Left lung (tissue), 10 donors: ENCODE data around the gene TRPM2. TPM values are rescaled to one million over a fixed set of nuclear protein-coding genes. Genes with fewer than 3 reads are reported as not detected.
A peak's percentile ranks its signal among the peaks of the same experiment; 100 is the strongest.

Experiments
- ATAC-seq: fragments of 200-7000 bp; cut with Tn5 transposase; one replicate; pipeline ENCODE4 v1.9.1; 2020; ENCODE audit warnings: moderate library complexity
- DNase-seq, 4 donors: peaks; one replicate each; pipeline ENCODE4 v3.0.0-alpha.2; 2013 to 2020
- H3K27ac ChIP-seq, 2 donors: fragments of 200-600 bp; sonication (generic) in 1 of 2; one replicate each; pipeline versions ENCODE4 v1.5.0 to v1.8.0; 2020 to 2021
- H3K27me3 ChIP-seq, 2 donors: fragments of 200-600 bp; sonication (generic) in 1 of 2; one replicate each; pipeline versions ENCODE4 v1.5.0 to v1.8.0; 2020 to 2021
- H3K36me3 ChIP-seq, 2 donors: fragments of 200-600 bp; sonication (generic) in 1 of 2; one replicate each; pipeline versions ENCODE4 v1.5.0 to v1.8.0; 2020 to 2021
- H3K4me1 ChIP-seq, 2 donors: fragments of 200-600 bp; one replicate each; pipeline ENCODE4 v1.8.0; 2021
- H3K4me3 ChIP-seq, 2 donors: fragments of 200-600 bp; sonication (generic) in 1 of 2; one replicate each; pipeline versions ENCODE4 v1.5.0 to v1.8.0; 2020 to 2021; ENCODE audit warnings: mild to moderate bottlenecking in 1 of 2
- H3K9me3 ChIP-seq, 2 donors: fragments of 200-600 bp; sonication (generic) in 1 of 2; one replicate each; pipeline versions ENCODE4 v1.5.0 to v1.8.0; 2020 to 2021
- intact Hi-C, 2 donors: fragments of 100-400 bp; cut with DNase I; formaldehyde crosslinking; loops; one replicate each; pipeline versions ENCODE4 v1.11.2 to v1.14.2; 2022
- polyA plus RNA-seq, 6 donors: library from polyadenylated mRNA; unstranded; fragments of 120-200 nt; gene quantifications; one replicate each; pipeline ENCODE4 v1.2.1, GENCODE V29; 2013; ENCODE audit not compliant: insufficient read length in 6 of 6
- total RNA-seq, 2 donors: library from RNA; stranded (reverse); fragmentation: NEBNext Ultra II Directional; extraction: Animal tissue kit (Norgen Biotek cat#: 25700); gene quantifications; one replicate each; pipeline ENCODE4 v1.2.1, GENCODE V29; 2021
- TF ChIP-seq, protein P1 (sequence below), 2 donors: fragments of 200-600 bp; sonication (generic) in 1 of 2; IDR thresholded peaks; one replicate each; pipeline versions ENCODE4 v1.5.0 to v1.8.0; 2021; ENCODE audit warnings: antibody characterized with exemption in 2 of 2
- donor health status: DM: no; HTN: yes; CAD: no.
- donor health status: DM: no; HTN: no; CAD: no.

The TRPM2 gene
- total and polyA plus RNA-seq, 8 donors, result 1.2 to 25.6 (median 1.6) TPM

DNA sequence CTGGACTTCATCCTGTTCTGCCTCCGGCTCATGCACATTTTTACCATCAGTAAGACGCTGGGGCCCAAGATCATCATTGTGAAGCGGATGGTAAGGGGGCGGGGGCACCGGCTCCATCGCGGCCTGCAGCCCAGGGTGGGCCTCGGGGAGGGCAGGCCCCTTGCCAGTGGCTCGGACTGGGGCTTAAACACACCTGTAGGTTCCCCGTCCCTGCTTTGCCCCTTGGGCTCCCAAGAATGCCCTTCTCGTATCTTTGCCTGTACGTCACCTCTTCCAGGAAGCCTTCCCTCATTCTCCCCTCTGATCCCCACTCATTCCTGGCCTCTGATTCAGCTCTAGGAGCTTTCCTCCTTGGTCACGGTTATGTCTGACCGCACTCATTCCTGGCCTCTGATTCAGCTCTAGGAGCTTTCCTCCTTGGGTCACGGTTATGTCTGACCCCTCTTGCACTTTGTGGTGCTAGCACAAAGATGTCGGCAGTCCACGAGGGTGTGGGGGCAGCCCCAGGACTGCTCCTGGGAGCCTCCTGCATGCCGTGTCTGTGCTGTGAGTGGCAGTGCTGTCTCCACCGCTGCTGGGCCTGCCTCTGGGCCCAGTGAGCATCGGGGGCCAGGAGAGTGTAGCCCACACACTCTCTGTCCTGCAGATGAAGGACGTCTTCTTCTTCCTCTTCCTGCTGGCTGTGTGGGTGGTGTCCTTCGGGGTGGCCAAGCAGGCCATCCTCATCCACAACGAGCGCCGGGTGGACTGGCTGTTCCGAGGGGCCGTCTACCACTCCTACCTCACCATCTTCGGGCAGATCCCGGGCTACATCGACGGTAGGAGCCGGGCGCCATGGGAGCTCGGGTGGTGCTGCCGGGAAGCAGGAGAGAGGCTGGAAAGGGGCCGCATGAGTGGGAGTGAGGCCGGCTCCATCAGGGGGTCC lies 52.8 kb downstream of the TRPM2 start:
- ATAC-seq (no peak), DNase-seq (peak in 2 of 4 donors; percentile 22 to 69)
- TF ChIP-seq, protein P1, sequence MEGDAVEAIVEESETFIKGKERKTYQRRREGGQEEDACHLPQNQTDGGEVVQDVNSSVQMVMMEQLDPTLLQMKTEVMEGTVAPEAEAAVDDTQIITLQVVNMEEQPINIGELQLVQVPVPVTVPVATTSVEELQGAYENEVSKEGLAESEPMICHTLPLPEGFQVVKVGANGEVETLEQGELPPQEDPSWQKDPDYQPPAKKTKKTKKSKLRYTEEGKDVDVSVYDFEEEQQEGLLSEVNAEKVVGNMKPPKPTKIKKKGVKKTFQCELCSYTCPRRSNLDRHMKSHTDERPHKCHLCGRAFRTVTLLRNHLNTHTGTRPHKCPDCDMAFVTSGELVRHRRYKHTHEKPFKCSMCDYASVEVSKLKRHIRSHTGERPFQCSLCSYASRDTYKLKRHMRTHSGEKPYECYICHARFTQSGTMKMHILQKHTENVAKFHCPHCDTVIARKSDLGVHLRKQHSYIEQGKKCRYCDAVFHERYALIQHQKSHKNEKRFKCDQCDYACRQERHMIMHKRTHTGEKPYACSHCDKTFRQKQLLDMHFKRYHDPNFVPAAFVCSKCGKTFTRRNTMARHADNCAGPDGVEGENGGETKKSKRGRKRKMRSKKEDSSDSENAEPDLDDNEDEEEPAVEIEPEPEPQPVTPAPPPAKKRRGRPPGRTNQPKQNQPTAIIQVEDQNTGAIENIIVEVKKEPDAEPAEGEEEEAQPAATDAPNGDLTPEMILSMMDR (IDR thresholded peaks at IDR 0.05), result no peak
- no peaks in the 10 kb centered on the region for H3K9me3 ChIP-seq
- no peak overlapping the region for H3K27ac ChIP-seq
- no peaks in the 10 kb centered on the region for H3K27me3 ChIP-seq
- peaks cover 0 to 68% of the 10 kb centered on the region in 2 donors for H3K36me3 ChIP-seq
- no peak overlapping the region for H3K4me3 ChIP-seq
- no peaks in the 10 kb centered on the region for H3K4me1 ChIP-seq
- intact Hi-C loops, result no loop called here

DNA sequence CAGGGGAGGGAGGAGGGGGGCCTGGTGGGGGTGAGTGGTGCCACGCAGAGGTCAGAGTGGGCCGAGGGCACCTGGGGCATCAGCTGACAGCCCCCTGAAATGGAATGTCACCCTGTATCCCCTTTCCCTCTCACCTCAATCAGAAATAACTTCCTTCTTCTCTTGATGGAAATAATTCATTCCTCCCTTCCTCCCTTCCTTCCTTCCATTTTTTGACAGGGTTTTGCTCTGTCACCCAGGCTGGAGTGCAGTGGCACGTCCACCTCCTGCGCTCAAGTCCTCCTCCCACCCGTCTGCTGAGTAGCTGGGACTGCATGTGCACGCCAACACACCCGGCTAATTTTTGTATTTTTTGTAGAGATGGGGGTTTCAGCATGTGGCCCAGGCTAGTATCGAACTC lies 53.5 kb downstream of the TRPM2 start:
- TF ChIP-seq, protein P1 (IDR thresholded peaks at IDR 0.05), result no peak
- DNase-seq (peak in 1 of 4 donors; percentile 17), ATAC-seq (no peak)
- Histone ChIP-seq H3K27ac (no peak overlapping the region), H3K27me3 (no peaks in the 10 kb centered on the region), H3K9me3 (no peaks in the 10 kb centered on the region), H3K4me1 (no peaks in the 10 kb centered on the region), H3K36me3 (peaks cover 0 to 61% of the 10 kb centered on the region in 2 donors), H3K4me3 (no peak overlapping the region)
- intact Hi-C loops, result no loop called here

DNA sequence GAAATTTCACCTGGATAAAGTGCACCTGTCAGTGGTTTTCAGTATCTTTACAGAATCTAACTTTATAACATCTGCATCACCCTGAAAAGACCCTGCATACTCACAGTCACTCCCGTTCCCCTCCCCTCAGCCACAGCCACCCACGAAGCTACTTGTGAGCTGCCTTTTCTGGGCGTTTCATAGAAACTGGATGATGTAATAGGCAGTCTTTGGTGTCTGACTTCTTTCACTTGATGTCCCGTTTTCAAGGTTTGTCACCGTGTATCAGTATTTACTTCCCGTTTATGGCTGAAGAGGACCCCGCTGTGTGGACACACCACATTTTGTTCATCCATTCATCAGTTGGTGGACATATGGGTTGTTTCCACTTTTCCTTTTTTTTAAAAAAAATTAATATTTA lies 54.1 kb downstream of the TRPM2 start:
- Histone ChIP-seq H3K36me3 (peaks cover 0 to 55% of the 10 kb centered on the region in 2 donors), H3K4me3 (no peak overlapping the region), H3K9me3 (no peaks in the 10 kb centered on the region), H3K27ac (no peak overlapping the region), H3K27me3 (no peaks in the 10 kb centered on the region), H3K4me1 (no peaks in the 10 kb centered on the region)
- ATAC-seq, result no peak
- TF ChIP-seq, protein P1 (IDR thresholded peaks at IDR 0.05), result no peak
- no peak for DNase-seq
- intact Hi-C loops, result no loop called here

DNA sequence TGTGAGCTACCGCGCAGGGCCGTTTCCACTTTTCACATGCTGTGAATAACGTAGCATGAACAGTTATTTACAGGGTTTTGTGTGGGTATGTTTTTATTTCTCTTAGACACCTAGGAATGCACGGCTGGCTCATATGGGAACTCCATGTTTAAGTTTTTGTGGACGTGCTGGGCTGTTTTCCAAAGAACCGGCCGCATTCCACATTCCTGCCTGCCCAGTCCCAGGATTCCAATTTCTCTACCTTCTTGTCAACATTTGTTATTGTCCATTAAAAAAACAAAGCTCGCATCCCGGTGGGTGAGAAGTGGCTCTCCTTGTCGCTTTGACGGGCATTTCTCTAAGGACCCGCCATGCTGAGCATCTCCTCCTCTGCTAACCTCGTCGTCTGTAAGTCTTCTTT lies 54.8 kb downstream of the TRPM2 start:
- no peak for ATAC-seq
- intact Hi-C loops, result no loop called here
- TF ChIP-seq, protein P1 (IDR thresholded peaks at IDR 0.05), result no peak

DNA sequence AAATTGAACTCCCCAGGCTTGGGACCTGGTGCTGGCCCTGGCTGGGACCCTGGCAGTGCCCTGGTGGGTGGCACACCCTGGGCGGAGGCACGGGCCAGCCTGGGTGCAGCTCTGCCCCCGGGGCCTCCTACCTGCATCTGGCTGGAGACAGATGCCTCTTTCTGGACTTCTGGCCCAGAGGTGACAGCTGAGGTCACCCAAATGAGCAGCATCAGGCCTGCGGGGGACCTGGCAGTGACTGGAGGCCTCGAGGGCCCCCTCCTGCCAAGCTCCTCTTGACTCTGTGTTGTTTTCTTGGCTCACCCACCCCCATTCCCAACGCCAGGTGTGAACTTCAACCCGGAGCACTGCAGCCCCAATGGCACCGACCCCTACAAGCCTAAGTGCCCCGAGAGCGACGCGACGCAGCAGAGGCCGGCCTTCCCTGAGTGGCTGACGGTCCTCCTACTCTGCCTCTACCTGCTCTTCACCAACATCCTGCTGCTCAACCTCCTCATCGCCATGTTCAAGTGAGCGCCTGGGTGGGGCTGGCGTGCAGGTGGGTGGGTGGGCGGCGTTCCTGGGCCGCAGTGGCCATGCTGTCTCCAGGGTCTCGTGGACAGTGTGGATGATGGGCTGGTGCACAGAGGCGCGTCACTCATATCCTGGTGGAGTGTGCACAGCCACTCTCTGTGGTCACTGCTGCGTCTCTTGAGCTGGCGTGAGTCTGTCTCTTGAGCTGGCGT lies 60.3 kb downstream of the TRPM2 start:
- intact Hi-C loops, result no loop called here
- TF ChIP-seq, protein P1 (IDR thresholded peaks at IDR 0.05), result no peak
- peak in 1 of 4 donors; percentile 57 for DNase-seq
- peaks cover 0 to 50% of the 10 kb centered on the region in 2 donors for H3K36me3 ChIP-seq
- H3K4me1 ChIP-seq, result no peaks in the 10 kb centered on the region
- H3K4me3 ChIP-seq, result no peak overlapping the region
- ATAC-seq, result no peak
- no peaks in the 10 kb centered on the region for H3K9me3 ChIP-seq
- H3K27ac ChIP-seq, result no peak overlapping the region
- H3K27me3 ChIP-seq, result peaks cover 0 to 22% of the 10 kb centered on the region in 2 donors

More for the DNA sequence above, 54.8 kb downstream of the TRPM2 start:
- no peaks in the 10 kb centered on the region for H3K27me3 ChIP-seq
- peaks cover 0 to 48% of the 10 kb centered on the region in 2 donors for H3K36me3 ChIP-seq
- H3K4me3 ChIP-seq, result no peak overlapping the region
- H3K9me3 ChIP-seq, result no peaks in the 10 kb centered on the region
- no peak overlapping the region for H3K27ac ChIP-seq
- no peaks in the 10 kb centered on the region for H3K4me1 ChIP-seq
- peak in 1 of 4 donors; percentile 11 for DNase-seq
